Body of pancreas (tissue), 4 donors: ENCODE measurements around the gene MAPK8IP2. TPM values are rescaled to one million over a fixed set of nuclear protein-coding genes. Genes with fewer than 3 reads are reported as not detected.
A peak's percentile ranks its signal among the peaks of the same experiment; 100 is the strongest.

Experiments used
- ATAC-seq: fragments of 150-250 bp; one replicate; pipeline ENCODE4 v1.9.1; 2016
- DNase-seq, 4 donors: peaks; one replicate each; pipeline ENCODE4 v3.0.0-alpha.2; 2019
- H3K27ac ChIP-seq, 4 donors: fragments of 200-600 bp; sonication (generic); 1 replicate in 3 of 4; 2 replicates in 1 of 4; pipeline versions ENCODE4 v1.5.1 to v1.6.1; 2016 to 2019; ENCODE audit warnings: mild to moderate bottlenecking in 1 of 4, mixed read lengths in 1 of 4, moderate library complexity in 1 of 4
- H3K27me3 ChIP-seq, 2 donors: fragments of 200-600 bp; sonication (generic); one replicate each; pipeline ENCODE4 v1.6.0; 2016; ENCODE audit warnings: mild to moderate bottlenecking in 1 of 2
- H3K36me3 ChIP-seq, 2 donors: fragments of 200-600 bp; sonication (generic); replicated peaks in 1 of 2; 2 replicates each; pipeline ENCODE4 v1.5.1; 2016; ENCODE audit warnings: low read depth in 2 of 2; ENCODE audit not compliant: insufficient read depth in 1 of 2
- H3K4me1 ChIP-seq: fragments of 200-600 bp; sonication (generic); one replicate; pipeline ENCODE4 v1.6.0; 2016
- H3K4me3 ChIP-seq, 2 donors: fragments of 200-600 bp; sonication (generic); 1 replicate in 1 of 2; 2 replicates in 1 of 2; pipeline ENCODE4 v1.5.1; 2016 to 2019
- H3K9me3 ChIP-seq, 3 donors: fragments of 200-600 bp; sonication (generic); 1 replicate in 2 of 3; 2 replicates in 1 of 3; pipeline ENCODE4 v1.5.1; 2016
- CTCF ChIP-seq, 7 experiments: fragments of 450-650 bp in 4 of 7; fragments of 200-600 bp in 3 of 7; sonication (generic) in 3 of 7; IDR thresholded peaks; one replicate each; pipeline ENCODE4 v1.5.1; 2016 to 2019; ENCODE audit warnings: antibody characterized with exemption in 7 of 7
- POLR2A ChIP-seq, 3 donors: fragments of 450-650 bp; IDR thresholded peaks; one replicate each; pipeline ENCODE4 v1.6.1; 2016; ENCODE audit warnings: antibody characterized with exemption in 3 of 3, mild to moderate bottlenecking in 2 of 3
- WGBS, 2 donors: methylation state at CpG; one replicate each; pipeline ENCODE4 v1.1.5; 2017; 5-methylcytosine and 5-hydroxymethylcytosine counted together
- intact Hi-C: fragments of 100-400 bp; cut with DNase I; formaldehyde crosslinking; loops from one replicate; pipeline ENCODE4 v1.15.1; 2023
- total RNA-seq, 2 donors: library from RNA; depleted of rRNA; stranded (reverse); fragments of >200 nt; gene quantifications; one replicate each; pipeline ENCODE4 v1.1.0, GENCODE V29; 2016

The MAPK8IP2 gene
- total RNA-seq, 2 donors from 2014 or later = 2.9 to 3.6 TPM

GRCh38 chr22:50625131-50625567 lies 24.6 kb downstream of the MAPK8IP2 start:
- intact Hi-C loops = no loop called here
- Histone ChIP-seq H3K36me3 (no peaks in the 10 kb centered on the region), H3K4me3 (no peak overlapping the region), H3K9me3 (no peaks in the 10 kb centered on the region), H3K27ac (no peak overlapping the region), H3K27me3 (no peaks in the 10 kb centered on the region), H3K4me1 (peaks cover 53% of the 10 kb centered on the region)
- ATAC-seq (no peak), DNase-seq (no peak)
- TF ChIP-seq POLR2A (IDR thresholded peaks at IDR 0.05) (no peak), CTCF (IDR thresholded peaks at IDR 0.05) (no peak)
- 85 to 100% methylated on average over 2 to 13 of the region's 14 CpGs for WGBS, 2 donors

- DNase-seq = no peak
- H3K36me3 ChIP-seq = no peaks in the 10 kb centered on the region
Observed at GRCh38 chr22:50625568-50626313, 25.1 kb downstream of the MAPK8IP2 start.

GRCh38 chr22:50626314-50626849 lies 25.8 kb downstream of the MAPK8IP2 start:
- intact Hi-C loops = no loop called here
- Histone ChIP-seq H3K27ac (no peak overlapping the region), H3K4me3 (no peak overlapping the region), H3K9me3 (no peaks in the 10 kb centered on the region), H3K4me1 (peaks cover 41% of the 10 kb centered on the region), H3K36me3 (no peaks in the 10 kb centered on the region), H3K27me3 (no peaks in the 10 kb centered on the region)
- TF ChIP-seq POLR2A (IDR thresholded peaks at IDR 0.05) (no peak), CTCF (IDR thresholded peaks at IDR 0.05) (no peak)
- 79 to 89% methylated on average over 7 to 9 of the region's 12 CpGs for WGBS, 2 donors
- ATAC-seq (no peak), DNase-seq (no peak)

More at GRCh38 chr22:50625568-50626313, 25.1 kb downstream of the MAPK8IP2 start:
- Histone ChIP-seq H3K4me3 (no peak overlapping the region), H3K4me1 (peaks cover 47% of the 10 kb centered on the region), H3K9me3 (no peaks in the 10 kb centered on the region), H3K27ac (no peak overlapping the region), H3K27me3 (no peaks in the 10 kb centered on the region)
- TF ChIP-seq POLR2A (IDR thresholded peaks at IDR 0.05) (no peak), CTCF (IDR thresholded peaks at IDR 0.05) (no peak)
- no peak for ATAC-seq
- WGBS, 2 donors = 89 to 93% methylated on average over 10 to 24 of the region's 27 CpGs
- intact Hi-C loops = no loop called here

GRCh38 chr22:50626850-50627641 lies 26.5 kb downstream of the MAPK8IP2 start:
- H3K27ac ChIP-seq = peak overlapping the region; percentile 40 to 83 (median 66)
- TF ChIP-seq POLR2A (IDR thresholded peaks at IDR 0.05) (no peak), CTCF (IDR thresholded peaks at IDR 0.05) (no peak)
- DNase-seq = peak in 2 of 4 donors; percentile 18 to 41
- peak overlapping the region; percentile 59 to 76 for H3K4me3 ChIP-seq
- H3K36me3 ChIP-seq = no peaks in the 10 kb centered on the region
- no peaks in the 10 kb centered on the region for H3K9me3 ChIP-seq
- no peaks in the 10 kb centered on the region for H3K27me3 ChIP-seq
- intact Hi-C loops = no loop called here
- H3K4me1 ChIP-seq = peaks cover 34% of the 10 kb centered on the region
- ATAC-seq = no peak
- 65 to 89% methylated on average over 21 to 40 of the region's 42 CpGs for WGBS, 2 donors
